Peyer's patch (tissue), 4 donors: ENCODE results near the gene NOX5.

Experiments used
- POLR2A ChIP-seq, 2 donors: fragments of 450-650 bp; IDR thresholded peaks; one replicate each; pipeline ENCODE4 v1.5.1; 2017; ENCODE audit warnings: antibody characterized with exemption in 2 of 2, mild to moderate bottlenecking in 2 of 2, moderate library complexity in 2 of 2
- TF ChIP-seq, protein P1 (sequence below), 6 experiments: fragments of 450-650 bp in 4 of 6; fragments of 200-600 bp in 2 of 6; sonication (generic) in 1 of 6; IDR thresholded peaks; one replicate each; pipeline ENCODE4 v1.5.1; 2017 to 2019; ENCODE audit warnings: antibody characterized with exemption in 6 of 6, mild to moderate bottlenecking in 3 of 6, moderate library complexity in 1 of 6

DNA sequence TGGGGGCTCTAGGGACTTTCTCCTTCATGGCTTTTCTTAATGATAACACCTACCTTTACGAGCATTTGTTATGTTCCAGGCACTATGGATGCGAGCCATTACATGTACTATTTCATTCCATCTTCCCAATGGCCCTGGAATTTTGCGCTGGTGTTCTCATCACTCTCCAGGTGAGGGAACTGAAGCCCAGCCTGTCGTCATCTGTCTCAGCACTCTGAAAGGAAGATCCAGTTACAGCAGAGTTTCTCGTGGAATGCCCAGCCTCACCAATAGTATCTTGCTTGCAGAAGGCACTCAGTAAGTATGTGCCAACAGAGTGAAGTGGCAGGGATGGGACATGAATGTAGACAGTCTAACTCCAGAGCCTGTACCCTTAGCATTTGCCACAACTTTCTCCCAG, 56.8 kb downstream of the NOX5 start:
- TF ChIP-seq POLR2A (IDR thresholded peaks at IDR 0.05), result no peak
- TF ChIP-seq, protein P1, sequence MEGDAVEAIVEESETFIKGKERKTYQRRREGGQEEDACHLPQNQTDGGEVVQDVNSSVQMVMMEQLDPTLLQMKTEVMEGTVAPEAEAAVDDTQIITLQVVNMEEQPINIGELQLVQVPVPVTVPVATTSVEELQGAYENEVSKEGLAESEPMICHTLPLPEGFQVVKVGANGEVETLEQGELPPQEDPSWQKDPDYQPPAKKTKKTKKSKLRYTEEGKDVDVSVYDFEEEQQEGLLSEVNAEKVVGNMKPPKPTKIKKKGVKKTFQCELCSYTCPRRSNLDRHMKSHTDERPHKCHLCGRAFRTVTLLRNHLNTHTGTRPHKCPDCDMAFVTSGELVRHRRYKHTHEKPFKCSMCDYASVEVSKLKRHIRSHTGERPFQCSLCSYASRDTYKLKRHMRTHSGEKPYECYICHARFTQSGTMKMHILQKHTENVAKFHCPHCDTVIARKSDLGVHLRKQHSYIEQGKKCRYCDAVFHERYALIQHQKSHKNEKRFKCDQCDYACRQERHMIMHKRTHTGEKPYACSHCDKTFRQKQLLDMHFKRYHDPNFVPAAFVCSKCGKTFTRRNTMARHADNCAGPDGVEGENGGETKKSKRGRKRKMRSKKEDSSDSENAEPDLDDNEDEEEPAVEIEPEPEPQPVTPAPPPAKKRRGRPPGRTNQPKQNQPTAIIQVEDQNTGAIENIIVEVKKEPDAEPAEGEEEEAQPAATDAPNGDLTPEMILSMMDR (IDR thresholded peaks at IDR 0.05), result no peak
